WTC11 (cell line): ENCODE measurements around the gene TH. TPM values are rescaled to one million over a fixed set of nuclear protein-coding genes. Genes with fewer than 3 reads are reported as not detected.

Experiments
- FOXJ3 ChIP-seq: sonication (generic); formaldehyde crosslinking; IDR thresholded peaks from 2 replicates; pipeline ENCODE4 v1.9.0; 2021; ENCODE audit warnings: missing genetic modification reagents, mild to moderate bottlenecking, borderline replicate concordance
- MYBL2 ChIP-seq: sonication (generic); formaldehyde crosslinking; IDR thresholded peaks from 2 replicates; pipeline ENCODE4 v1.8.1; 2023; ENCODE audit warnings: mild to moderate bottlenecking, moderate library complexity, missing genetic modification reagents
- NFYB ChIP-seq: sonication (generic); formaldehyde crosslinking; conservative IDR thresholded peaks from 2 replicates; pipeline ENCODE4 v1.8.0; 2022; ENCODE audit warnings: low read depth, missing genetic modification reagents
- NR2C2 ChIP-seq: sonication (generic); formaldehyde crosslinking; IDR thresholded peaks from 2 replicates; pipeline ENCODE4 v1.8.0; 2022; ENCODE audit warnings: mild to moderate bottlenecking, missing genetic modification reagents
- NR3C1 ChIP-seq: sonication (generic); formaldehyde crosslinking; conservative IDR thresholded peaks from 2 replicates; pipeline ENCODE4 v1.8.1; 2023; ENCODE audit warnings: low read depth, mild to moderate bottlenecking, missing genetic modification reagents
- ZNF219 ChIP-seq: sonication (generic); formaldehyde crosslinking; IDR thresholded peaks from 2 replicates; pipeline ENCODE4 v1.8.0; 2023; ENCODE audit warnings: missing genetic modification reagents, mild to moderate bottlenecking, borderline replicate concordance
- total RNA-seq: library from RNA; stranded (reverse); gene quantifications from 3 replicates; pipeline ENCODE4 v1.2.3, GENCODE V29; 2021
- TF ChIP-seq, protein P1 (sequence below): sonication (generic); formaldehyde crosslinking; IDR thresholded peaks from 2 replicates; pipeline ENCODE4 v1.8.0; 2022; ENCODE audit warnings: missing genetic modification reagents
- TF ChIP-seq, protein P2 (sequence below): fragments of 250-450 bp; sonication (Bioruptor Pico); conservative IDR thresholded peaks from 2 replicates; pipeline ENCODE4 v1.9.0; 2021; ENCODE audit warnings: mild to moderate bottlenecking
- TF ChIP-seq, protein P3 (sequence below): fragments of 250-450 bp; sonication (Bioruptor Pico); IDR thresholded peaks from 2 replicates; pipeline ENCODE4 v1.9.0; 2021; ENCODE audit warnings: mild to moderate bottlenecking, borderline replicate concordance
- TF ChIP-seq, protein P4 (sequence below): sonication (generic); formaldehyde crosslinking; IDR thresholded peaks from 2 replicates; pipeline ENCODE4 v1.8.1; 2023; ENCODE audit warnings: mild to moderate bottlenecking, missing genetic modification reagents, moderate library complexity
- TF ChIP-seq, protein P5 (sequence below): sonication (generic); formaldehyde crosslinking; IDR thresholded peaks from 2 replicates; pipeline ENCODE4 v1.8.1; 2022; ENCODE audit warnings: missing genetic modification reagents, borderline replicate concordance

The TH gene
- total RNA-seq, 1 experiment from 2014 or later: not detected

DNA sequence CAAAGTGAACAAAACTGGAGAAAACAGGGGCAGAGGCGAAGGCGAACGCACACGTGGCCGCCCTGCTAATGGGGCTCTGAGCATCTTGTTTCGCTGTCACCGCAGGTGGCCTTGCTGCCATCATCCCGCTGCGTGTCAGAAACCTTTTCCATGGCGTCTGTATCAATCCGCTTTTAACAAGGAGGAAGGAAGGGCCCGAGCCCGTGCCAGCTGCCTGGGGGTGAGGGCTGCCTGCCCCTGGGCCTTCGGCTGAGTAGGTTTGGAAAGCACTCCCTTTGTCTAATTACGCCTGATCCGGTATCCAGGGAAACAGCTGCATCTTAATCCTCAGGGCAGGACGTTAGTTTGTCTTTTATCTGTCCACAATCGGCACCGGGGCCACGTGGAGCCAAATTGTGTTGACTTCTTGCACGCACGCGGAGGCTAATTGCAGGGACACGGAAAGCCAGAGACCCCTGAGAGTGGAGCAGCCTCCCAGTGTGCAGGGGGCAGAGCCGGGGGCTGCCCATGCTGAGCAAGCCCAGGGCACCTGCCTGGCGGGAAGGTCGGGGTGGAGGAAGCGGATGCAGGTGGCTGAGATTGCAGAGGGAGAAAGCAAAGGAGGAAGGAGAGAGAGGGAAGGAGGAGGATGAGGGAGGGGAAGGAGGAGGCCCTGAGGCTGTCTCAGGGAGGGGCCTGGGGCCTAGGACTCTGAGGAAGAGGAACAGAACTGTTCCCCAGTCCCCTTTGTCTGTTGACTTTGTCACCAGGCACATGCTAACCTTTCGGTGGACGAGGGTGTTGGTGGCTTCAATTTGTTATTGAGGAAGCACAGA is 19.2 kb upstream of the TH start (continued):
- TF ChIP-seq, protein P1, sequence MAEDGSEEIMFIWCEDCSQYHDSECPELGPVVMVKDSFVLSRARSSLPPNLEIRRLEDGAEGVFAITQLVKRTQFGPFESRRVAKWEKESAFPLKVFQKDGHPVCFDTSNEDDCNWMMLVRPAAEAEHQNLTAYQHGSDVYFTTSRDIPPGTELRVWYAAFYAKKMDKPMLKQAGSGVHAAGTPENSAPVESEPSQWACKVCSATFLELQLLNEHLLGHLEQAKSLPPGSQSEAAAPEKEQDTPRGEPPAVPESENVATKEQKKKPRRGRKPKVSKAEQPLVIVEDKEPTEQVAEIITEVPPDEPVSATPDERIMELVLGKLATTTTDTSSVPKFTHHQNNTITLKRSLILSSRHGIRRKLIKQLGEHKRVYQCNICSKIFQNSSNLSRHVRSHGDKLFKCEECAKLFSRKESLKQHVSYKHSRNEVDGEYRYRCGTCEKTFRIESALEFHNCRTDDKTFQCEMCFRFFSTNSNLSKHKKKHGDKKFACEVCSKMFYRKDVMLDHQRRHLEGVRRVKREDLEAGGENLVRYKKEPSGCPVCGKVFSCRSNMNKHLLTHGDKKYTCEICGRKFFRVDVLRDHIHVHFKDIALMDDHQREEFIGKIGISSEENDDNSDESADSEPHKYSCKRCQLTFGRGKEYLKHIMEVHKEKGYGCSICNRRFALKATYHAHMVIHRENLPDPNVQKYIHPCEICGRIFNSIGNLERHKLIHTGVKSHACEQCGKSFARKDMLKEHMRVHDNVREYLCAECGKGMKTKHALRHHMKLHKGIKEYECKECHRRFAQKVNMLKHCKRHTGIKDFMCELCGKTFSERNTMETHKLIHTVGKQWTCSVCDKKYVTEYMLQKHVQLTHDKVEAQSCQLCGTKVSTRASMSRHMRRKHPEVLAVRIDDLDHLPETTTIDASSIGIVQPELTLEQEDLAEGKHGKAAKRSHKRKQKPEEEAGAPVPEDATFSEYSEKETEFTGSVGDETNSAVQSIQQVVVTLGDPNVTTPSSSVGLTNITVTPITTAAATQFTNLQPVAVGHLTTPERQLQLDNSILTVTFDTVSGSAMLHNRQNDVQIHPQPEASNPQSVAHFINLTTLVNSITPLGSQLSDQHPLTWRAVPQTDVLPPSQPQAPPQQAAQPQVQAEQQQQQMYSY (CRISPR knock-in tag): no peak
- TF ChIP-seq, protein P2, sequence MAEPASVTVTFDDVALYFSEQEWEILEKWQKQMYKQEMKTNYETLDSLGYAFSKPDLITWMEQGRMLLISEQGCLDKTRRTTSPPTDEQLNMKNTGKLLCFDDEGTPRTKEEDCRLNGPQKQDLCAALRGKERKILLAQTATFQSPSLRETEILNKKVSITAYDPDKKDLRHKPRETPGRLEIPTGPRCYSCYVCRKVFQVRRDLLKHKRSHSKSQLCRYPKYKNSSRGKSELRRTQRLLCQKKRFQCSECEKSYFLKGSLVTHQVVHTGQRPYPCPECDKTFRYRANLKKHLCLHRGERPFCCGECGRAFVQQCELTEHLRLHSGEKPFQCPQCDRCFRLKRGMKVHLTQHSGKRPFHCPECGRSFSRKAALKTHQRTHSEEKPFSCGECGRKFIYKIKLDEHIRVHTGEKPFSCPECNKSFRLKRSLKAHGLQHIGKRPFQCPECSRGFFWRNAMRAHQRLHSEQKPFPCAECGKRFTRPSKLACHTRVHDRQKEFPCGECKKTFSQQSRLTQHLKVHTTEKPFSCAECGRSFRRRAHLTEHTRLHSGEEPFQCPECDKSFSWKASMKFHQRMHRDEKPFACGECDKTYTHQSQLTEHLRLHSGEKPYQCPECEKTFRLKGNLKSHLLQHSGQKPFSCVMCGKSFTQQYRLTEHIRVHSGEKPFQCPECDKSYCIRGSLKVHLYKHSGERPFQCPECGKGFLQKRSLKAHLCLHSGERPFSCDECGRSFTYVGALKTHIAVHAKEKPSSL (CRISPR knock-in tag): no peak
- TF ChIP-seq, protein P3, sequence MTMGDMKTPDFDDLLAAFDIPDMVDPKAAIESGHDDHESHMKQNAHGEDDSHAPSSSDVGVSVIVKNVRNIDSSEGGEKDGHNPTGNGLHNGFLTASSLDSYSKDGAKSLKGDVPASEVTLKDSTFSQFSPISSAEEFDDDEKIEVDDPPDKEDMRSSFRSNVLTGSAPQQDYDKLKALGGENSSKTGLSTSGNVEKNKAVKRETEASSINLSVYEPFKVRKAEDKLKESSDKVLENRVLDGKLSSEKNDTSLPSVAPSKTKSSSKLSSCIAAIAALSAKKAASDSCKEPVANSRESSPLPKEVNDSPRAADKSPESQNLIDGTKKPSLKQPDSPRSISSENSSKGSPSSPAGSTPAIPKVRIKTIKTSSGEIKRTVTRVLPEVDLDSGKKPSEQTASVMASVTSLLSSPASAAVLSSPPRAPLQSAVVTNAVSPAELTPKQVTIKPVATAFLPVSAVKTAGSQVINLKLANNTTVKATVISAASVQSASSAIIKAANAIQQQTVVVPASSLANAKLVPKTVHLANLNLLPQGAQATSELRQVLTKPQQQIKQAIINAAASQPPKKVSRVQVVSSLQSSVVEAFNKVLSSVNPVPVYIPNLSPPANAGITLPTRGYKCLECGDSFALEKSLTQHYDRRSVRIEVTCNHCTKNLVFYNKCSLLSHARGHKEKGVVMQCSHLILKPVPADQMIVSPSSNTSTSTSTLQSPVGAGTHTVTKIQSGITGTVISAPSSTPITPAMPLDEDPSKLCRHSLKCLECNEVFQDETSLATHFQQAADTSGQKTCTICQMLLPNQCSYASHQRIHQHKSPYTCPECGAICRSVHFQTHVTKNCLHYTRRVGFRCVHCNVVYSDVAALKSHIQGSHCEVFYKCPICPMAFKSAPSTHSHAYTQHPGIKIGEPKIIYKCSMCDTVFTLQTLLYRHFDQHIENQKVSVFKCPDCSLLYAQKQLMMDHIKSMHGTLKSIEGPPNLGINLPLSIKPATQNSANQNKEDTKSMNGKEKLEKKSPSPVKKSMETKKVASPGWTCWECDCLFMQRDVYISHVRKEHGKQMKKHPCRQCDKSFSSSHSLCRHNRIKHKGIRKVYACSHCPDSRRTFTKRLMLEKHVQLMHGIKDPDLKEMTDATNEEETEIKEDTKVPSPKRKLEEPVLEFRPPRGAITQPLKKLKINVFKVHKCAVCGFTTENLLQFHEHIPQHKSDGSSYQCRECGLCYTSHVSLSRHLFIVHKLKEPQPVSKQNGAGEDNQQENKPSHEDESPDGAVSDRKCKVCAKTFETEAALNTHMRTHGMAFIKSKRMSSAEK: no peak
- no peak for TF ChIP-seq ZNF219 (CRISPR knock-in tag)
- no peak for TF ChIP-seq NR3C1 (CRISPR knock-in tag)
- no peak for TF ChIP-seq NR2C2 (CRISPR knock-in tag)
- no peak for TF ChIP-seq MYBL2 (CRISPR knock-in tag)
- no peak for TF ChIP-seq FOXJ3 (CRISPR knock-in tag)
- no peak for TF ChIP-seq NFYB
- TF ChIP-seq, protein P4, sequence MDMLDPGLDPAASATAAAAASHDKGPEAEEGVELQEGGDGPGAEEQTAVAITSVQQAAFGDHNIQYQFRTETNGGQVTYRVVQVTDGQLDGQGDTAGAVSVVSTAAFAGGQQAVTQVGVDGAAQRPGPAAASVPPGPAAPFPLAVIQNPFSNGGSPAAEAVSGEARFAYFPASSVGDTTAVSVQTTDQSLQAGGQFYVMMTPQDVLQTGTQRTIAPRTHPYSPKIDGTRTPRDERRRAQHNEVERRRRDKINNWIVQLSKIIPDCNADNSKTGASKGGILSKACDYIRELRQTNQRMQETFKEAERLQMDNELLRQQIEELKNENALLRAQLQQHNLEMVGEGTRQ (CRISPR knock-in tag): no peak
- TF ChIP-seq, protein P5, sequence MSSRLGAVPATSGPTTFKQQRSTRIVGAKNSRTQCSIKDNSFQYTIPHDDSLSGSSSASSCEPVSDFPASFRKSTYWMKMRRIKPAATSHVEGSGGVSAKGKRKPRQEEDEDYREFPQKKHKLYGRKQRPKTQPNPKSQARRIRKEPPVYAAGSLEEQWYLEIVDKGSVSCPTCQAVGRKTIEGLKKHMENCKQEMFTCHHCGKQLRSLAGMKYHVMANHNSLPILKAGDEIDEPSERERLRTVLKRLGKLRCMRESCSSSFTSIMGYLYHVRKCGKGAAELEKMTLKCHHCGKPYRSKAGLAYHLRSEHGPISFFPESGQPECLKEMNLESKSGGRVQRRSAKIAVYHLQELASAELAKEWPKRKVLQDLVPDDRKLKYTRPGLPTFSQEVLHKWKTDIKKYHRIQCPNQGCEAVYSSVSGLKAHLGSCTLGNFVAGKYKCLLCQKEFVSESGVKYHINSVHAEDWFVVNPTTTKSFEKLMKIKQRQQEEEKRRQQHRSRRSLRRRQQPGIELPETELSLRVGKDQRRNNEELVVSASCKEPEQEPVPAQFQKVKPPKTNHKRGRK (CRISPR knock-in tag): no peak
